VCaP (cell line): ENCODE measurements around the gene CBFA2T3.

Experiments used
- H3K27ac ChIP-seq: fragments of 450-650 bp; 2 replicates; pipeline ENCODE4 v1.5.1; 2017
- TF ChIP-seq, protein P1 (sequence below): fragments of 450-650 bp; conservative IDR thresholded peaks from 2 replicates; pipeline ENCODE4 v1.5.1; 2017; ENCODE audit warnings: mild to moderate bottlenecking, moderate library complexity

CBFA2T3 gene

GRCh38 chr16:88977018-88977811 lies at the start of gene CBFA2T3:
TSS of gene CBFA2T3 (minus strand) at chr16:88977207. CDS start at chr16:88976807, 400 bp downstream.
- TF ChIP-seq, protein P1, sequence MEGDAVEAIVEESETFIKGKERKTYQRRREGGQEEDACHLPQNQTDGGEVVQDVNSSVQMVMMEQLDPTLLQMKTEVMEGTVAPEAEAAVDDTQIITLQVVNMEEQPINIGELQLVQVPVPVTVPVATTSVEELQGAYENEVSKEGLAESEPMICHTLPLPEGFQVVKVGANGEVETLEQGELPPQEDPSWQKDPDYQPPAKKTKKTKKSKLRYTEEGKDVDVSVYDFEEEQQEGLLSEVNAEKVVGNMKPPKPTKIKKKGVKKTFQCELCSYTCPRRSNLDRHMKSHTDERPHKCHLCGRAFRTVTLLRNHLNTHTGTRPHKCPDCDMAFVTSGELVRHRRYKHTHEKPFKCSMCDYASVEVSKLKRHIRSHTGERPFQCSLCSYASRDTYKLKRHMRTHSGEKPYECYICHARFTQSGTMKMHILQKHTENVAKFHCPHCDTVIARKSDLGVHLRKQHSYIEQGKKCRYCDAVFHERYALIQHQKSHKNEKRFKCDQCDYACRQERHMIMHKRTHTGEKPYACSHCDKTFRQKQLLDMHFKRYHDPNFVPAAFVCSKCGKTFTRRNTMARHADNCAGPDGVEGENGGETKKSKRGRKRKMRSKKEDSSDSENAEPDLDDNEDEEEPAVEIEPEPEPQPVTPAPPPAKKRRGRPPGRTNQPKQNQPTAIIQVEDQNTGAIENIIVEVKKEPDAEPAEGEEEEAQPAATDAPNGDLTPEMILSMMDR = no peak
- no peak within 1 kb of the TSS for H3K27ac ChIP-seq

- TF ChIP-seq, protein P1 = no peak
- no peak overlapping the region for H3K27ac ChIP-seq
Measured at GRCh38 chr16:89026121-89026612, 49.2 kb upstream of the CBFA2T3 start.

DNA sequence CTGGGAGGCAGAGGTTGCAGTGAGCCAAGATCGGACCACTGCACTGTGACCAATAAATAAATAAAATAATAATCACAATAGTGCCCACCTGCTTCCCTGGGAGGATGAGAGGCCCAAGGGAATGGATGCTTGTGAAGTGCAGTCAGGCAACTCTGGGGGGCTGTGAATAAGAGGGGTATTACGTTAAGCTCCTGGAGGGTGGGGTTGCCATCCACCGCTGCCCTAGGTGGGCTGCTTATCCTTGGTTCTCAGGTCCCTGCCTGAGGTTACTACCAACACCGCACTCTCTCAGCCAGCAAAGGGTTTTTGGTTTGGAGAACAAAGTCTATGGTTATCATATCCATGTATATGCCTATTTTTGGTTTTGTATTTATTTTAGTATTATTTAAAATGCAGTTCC lies 48.6 kb upstream of the CBFA2T3 start:
- TF ChIP-seq, protein P1 = no peak
- H3K27ac ChIP-seq = no peak overlapping the region

DNA sequence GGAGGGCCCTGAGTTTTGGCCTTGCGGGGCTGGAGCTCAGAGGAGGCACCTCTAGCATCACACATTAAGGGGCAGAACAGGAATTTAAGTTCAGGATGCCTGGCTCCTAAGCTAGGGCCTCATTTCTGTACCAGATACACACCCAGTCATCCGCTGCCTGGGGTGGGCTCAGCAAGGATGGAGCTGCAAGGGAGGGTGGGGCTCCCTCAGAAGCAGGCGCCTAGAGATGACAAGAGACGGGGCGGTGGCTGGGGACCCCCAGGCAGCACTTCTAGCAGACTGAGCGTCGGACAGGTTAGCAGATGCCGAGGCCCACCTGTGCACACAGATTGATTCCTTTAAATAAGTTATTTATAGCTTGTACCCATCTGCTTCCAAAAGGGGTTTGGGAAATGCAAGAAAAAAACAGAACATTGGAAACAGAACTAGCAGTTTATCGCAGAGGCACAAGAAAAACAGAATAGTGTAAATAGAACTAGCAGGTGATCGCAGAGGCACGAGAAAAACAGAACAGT lies 47.6 kb upstream of the CBFA2T3 start:
- no peak overlapping the region for H3K27ac ChIP-seq
- TF ChIP-seq, protein P1 = no peak

DNA sequence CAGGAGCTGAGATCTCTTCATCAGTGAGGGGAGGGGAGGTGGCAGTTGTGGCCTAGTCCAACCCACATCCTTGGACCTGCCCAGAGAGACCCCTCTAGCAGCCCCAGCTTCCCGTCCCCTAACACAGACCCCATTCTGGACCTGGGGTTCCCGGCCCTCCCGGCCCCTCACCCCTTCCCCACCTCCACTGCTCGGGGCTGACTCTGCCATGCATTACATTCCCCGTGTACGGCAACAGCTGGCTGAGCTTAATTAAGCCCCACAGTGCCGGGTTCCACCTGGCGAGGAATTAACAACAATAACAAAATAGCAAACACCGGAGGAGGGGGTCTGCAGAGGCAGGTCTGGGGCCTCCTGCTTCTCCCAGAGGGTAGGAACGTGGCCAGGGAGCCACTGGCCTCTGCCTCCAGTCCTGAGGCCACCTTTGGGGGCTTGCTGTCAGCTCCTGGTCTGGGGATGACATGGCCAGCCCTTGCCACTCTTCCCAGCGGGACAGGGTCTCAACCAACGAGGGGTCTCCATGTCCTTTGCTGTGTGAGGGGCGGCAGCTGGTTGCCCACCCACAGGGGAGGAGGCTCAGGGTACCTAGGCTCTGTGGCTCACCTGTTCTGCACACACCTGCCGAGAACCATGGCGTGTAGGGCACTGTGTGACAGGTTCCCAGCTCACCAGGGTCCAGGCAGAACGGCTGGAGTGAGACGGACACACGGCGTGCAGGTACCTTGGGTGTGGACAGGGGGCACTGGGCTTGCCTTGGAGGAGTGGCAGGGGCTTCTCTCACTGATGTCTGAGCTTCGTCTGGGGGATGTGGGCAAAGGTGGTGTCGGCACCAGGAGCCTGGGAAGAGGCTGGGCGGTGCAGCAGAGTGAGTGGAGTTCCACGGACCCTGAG lies 46.9 kb upstream of the CBFA2T3 start:
- no peak overlapping the region for H3K27ac ChIP-seq
- TF ChIP-seq, protein P1 = no peak

GRCh38 chr16:89023151-89023551 lies 46.1 kb upstream of the CBFA2T3 start:
- H3K27ac ChIP-seq = no peak overlapping the region
- TF ChIP-seq, protein P1 = no peak
